Esophagus squamous epithelium (tissue), 4 donors: Measurements from ENCODE around the gene PRKN.

ENCODE experiments used
- CTCF ChIP-seq, 6 experiments: fragments of 450-650 bp in 4 of 6; fragments of 200-600 bp in 2 of 6; sonication (generic) in 2 of 6; IDR thresholded peaks; one replicate each; pipeline ENCODE4 v1.5.1; 2016 to 2019; ENCODE audit warnings: antibody characterized with exemption in 6 of 6, mild to moderate bottlenecking in 4 of 6, moderate library complexity in 4 of 6
- POLR2A ChIP-seq, 4 donors: fragments of 450-650 bp; IDR thresholded peaks; one replicate each; pipeline ENCODE4 v1.6.1; 2017; ENCODE audit warnings: antibody characterized with exemption in 4 of 4, mild to moderate bottlenecking in 4 of 4, moderate library complexity in 3 of 4

GRCh38 chr6:161486361-161487216 lies 1241.0 kb downstream of the PRKN start:
- no peak for TF ChIP-seq CTCF (IDR thresholded peaks at IDR 0.05)
- no peak for TF ChIP-seq POLR2A (IDR thresholded peaks at IDR 0.05)
